ENCODE measurements around the gene C1orf116. TPM values are rescaled to one million over a fixed set of nuclear protein-coding genes. Genes with fewer than 3 reads are reported as not detected.

C1orf116 gene
- polyA plus RNA-seq, 2 of the 4 experiments (the other 2 are of a cell fraction), result 2.0 to 3.2 TPM

GRCh38 chr1:207077012-207077411 lies 44.5 kb upstream of the C1orf116 start:
- DNase-seq (ENCODE audit: low read depth in 1 of 2, low spot score in 1 of 2), result no peak
- CTCF ChIA-PET, result interaction anchor here (0.6 to 4.6 kb wide), 13 partner anchors 9 to 595 kb away, joined by 3 to 17 read pairs (median 3); partner anchors contain the start of gene YOD1
- Histone ChIP-seq H3K4me3 (no peak overlapping the region), H3K4me2 (no peak overlapping the region), H3K9me3 (no peaks in the 10 kb centered on the region), H3K4me1 (peaks cover 28% of the 10 kb centered on the region), H3K27ac (no peak overlapping the region)
- WGBS (ENCODE audit: missing lambda C conversion rate), result 90% methylated on average over 1 of the region's 1 CpG
- no peak for FAIRE-seq
- ATAC-seq, result no peak
- TF ChIP-seq CTCF (IDR thresholded peaks at IDR 0.05) (no peak), SMC3 (IDR thresholded peaks at IDR 0.05) (no peak), TFCP2L1 (CRISPR knock-in tag; IDR thresholded peaks at IDR 0.05) (no peak), HDAC2 (IDR thresholded peaks at IDR 0.05) (no peak), FOSB (CRISPR knock-in tag; IDR thresholded peaks at IDR 0.05) (no peak), SREBF2 (IDR thresholded peaks at IDR 0.05) (no peak), REST (IDR thresholded peaks at IDR 0.05) (no peak), RFX5 (IDR thresholded peaks at IDR 0.05) (no peak), BCL3 (IDR thresholded peaks at IDR 0.05) (no peak), JUNB (IDR thresholded peaks at IDR 0.05) (no peak), RARB (CRISPR knock-in tag; IDR thresholded peaks at IDR 0.05) (no peak), ZNF302 (CRISPR knock-in tag; IDR thresholded peaks at IDR 0.05) (no peak)
- POLR2A ChIA-PET, result no interaction called here

- TF ChIP-seq ESRRA (IDR thresholded peaks at IDR 0.05; ENCODE audit: borderline replicate concordance, low read length), result no peak
- no peak for TF ChIP-seq CEBPB (IDR thresholded peaks at IDR 0.05)
- no peak for TF ChIP-seq GATA3 (IDR thresholded peaks at IDR 0.05; ENCODE audit: borderline replicate concordance)
- TF ChIP-seq HDAC2 (IDR thresholded peaks at IDR 0.05), result no peak
- TF ChIP-seq RARB (CRISPR knock-in tag; IDR thresholded peaks at IDR 0.05), result no peak
- no peak for TF ChIP-seq REST (IDR thresholded peaks at IDR 0.05)
- TF ChIP-seq ELK1 (IDR thresholded peaks at IDR 0.05; ENCODE audit: low read depth, low read length), result no peak
- no peak for TF ChIP-seq FOSB (CRISPR knock-in tag; IDR thresholded peaks at IDR 0.05)
- TF ChIP-seq EP300 (IDR thresholded peaks at IDR 0.05), result no peak
- no peak for TF ChIP-seq POLR2A (IDR thresholded peaks at IDR 0.05; ENCODE audit: low read length)
- no peak for TF ChIP-seq SREBF2 (IDR thresholded peaks at IDR 0.05)
- ChIA-PET POLR2A (no interaction called here), CTCF (interaction anchor here (0.6 to 4.6 kb wide), 16 partner anchors 8 to 595 kb away, joined by 3 to 17 read pairs (median 3); partner anchors contain the start of gene YOD1)
- H3K4me1 ChIP-seq, result peaks cover 24% of the 10 kb centered on the region
- WGBS (ENCODE audit: missing lambda C conversion rate), result 53% methylated on average over 5 of the region's 5 CpGs
- no peak overlapping the region for H3K4me3 ChIP-seq
- FAIRE-seq, result no peak
- ATAC-seq, result no peak
- no peak overlapping the region for H3K4me2 ChIP-seq
- DNase-seq (ENCODE audit: low read depth in 1 of 2, low spot score in 1 of 2), result no peak
- no peaks in the 10 kb centered on the region for H3K9me3 ChIP-seq
- no peak overlapping the region for H3K27ac ChIP-seq
Measured at GRCh38 chr1:207076181-207076955, 43.8 kb upstream of the C1orf116 start.

Data from A549 (cell line).